ENCODE measurements around the gene PIKFYVE. TPM values are rescaled to one million over a fixed set of nuclear protein-coding genes. Genes with fewer than 3 reads are reported as not detected.
A peak's percentile ranks its signal among the peaks of the same experiment; 100 is the strongest.
"Not testable (repeated sequence)": the region's sequence is repeated elsewhere in the genome, so short reads cannot be mapped to it uniquely, and the experiment has no call there.

PIKFYVE gene
- total RNA-seq (2014; rRNA removed; shearing (Covaris generic)) (29.2 and 29.7 TPM in 2 replicates), total RNA-seq (2022) (50.0 and 52.2 TPM in 2 replicates), Bru-seq, nascent RNA (percentile 91 among the genes with signal in this experiment), BruChase-seq, experiment 1, labeled RNA remaining after a 6-hour chase (percentile 84 among the genes with signal in this experiment), BruChase-seq, experiment 2, labeled RNA remaining after a 2-hour chase (percentile 91 among the genes with signal in this experiment)
- long read RNA-seq, partial matches to known transcripts: 9 of 25 reads
- long read RNA-seq, other reads (novel, unspliced or antisense): 15 of 25 reads

- ChIA-PET CTCF (ENCODE audit: unreplicated experiment) (interaction anchor here (2.9 kb wide), 1 partner anchor 11 kb away, joined by 17 read pairs; the partner anchor contains the start of gene IDH1), POLR2A (interaction anchor here (0.6 to 5.0 kb wide), 11 partner anchors 9 to 1905 kb away, joined by 3 to 44 read pairs (median 4); partner anchors contain the start of genes IDH1 and KANSL1L)
- Histone ChIP-seq H3K4me3 (ENCODE audit: low read depth, low read length, poor library complexity, severe bottlenecking) (peak within 1 kb of the TSS; percentile 74), H2AFZ (ENCODE audit: low read length) (peak within 1 kb of the TSS; percentile 91), H3K9me3 (ENCODE audit: low read length) (peaks cover 12% of the 10 kb centered on the region; the same call in 1 of the 2 replicates), H3K79me2 (ENCODE audit: insufficient read depth, low read depth, low read length) (peaks cover 54% of the 10 kb centered on the region), H4K20me1 (ENCODE audit: insufficient read depth, low read length) (peaks cover 20% of the 10 kb centered on the region), H3K27ac (ENCODE audit: low read depth, low read length, poor library complexity, severe bottlenecking) (peak within 1 kb of the TSS; percentile 93), H3K9me2 (ENCODE audit: insufficient read depth, low read length) (no peaks in the 10 kb centered on the region), H3K4me2 (ENCODE audit: low read length) (peak within 1 kb of the TSS; percentile 87), H3K36me3 (ENCODE audit: insufficient read depth, low read length) (peaks cover 8% of the 10 kb centered on the region), H3K4me1 (ENCODE audit: insufficient read depth, low read length, poor library complexity, severe bottlenecking) (peaks cover 37% of the 10 kb centered on the region)
- intact Hi-C loops (cut with micrococcal nuclease; ENCODE audit: unreplicated experiment): loop anchor here (1.0 to 5.0 kb wide), 5 partner anchors 11 to 1906 kb away; partner anchors contain the start of genes CCNYL1, CREB1, IDH1 and KANSL1L
- TF ChIP-seq CTCF (conservative IDR thresholded peaks at IDR 0.05; ENCODE audit: low read length): no peak
- no peak for TF ChIP-seq EZH2phosphoT487 (IDR thresholded peaks at IDR 0.05; ENCODE audit: borderline replicate concordance, low read depth, low read length)
- BruUV-seq (replicated peaks): no TSS peak
- peak; percentile 98 for DNase-seq (ENCODE audit: low spot score)
Measured at GRCh38 chr2:208265801-208266552, at the start of gene PIKFYVE. Gene PIKFYVE, plus strand, starts transcription at chr2:208266255. Its CDS starts 5,265 bp downstream, at chr2:208271520.

- H2AFZ ChIP-seq (ENCODE audit: low read length); DNase-seq (ENCODE audit: low spot score); H4K20me1 ChIP-seq (ENCODE audit: insufficient read depth, low read length); H3K27ac ChIP-seq (ENCODE audit: low read depth, low read length, poor library complexity, severe bottlenecking); BruUV-seq (replicated peaks); CTCF ChIA-PET (ENCODE audit: unreplicated experiment); H3K4me3 ChIP-seq (ENCODE audit: low read depth, low read length, poor library complexity, severe bottlenecking); H3K9me2 ChIP-seq (ENCODE audit: insufficient read depth, low read length); H3K9me3 ChIP-seq (ENCODE audit: low read length); H3K4me2 ChIP-seq (ENCODE audit: low read length); H3K4me1 ChIP-seq (ENCODE audit: insufficient read depth, low read length, poor library complexity, severe bottlenecking); H3K36me3 ChIP-seq (ENCODE audit: insufficient read depth, low read length); H3K79me2 ChIP-seq (ENCODE audit: insufficient read depth, low read depth, low read length); intact Hi-C loops (cut with micrococcal nuclease; ENCODE audit: unreplicated experiment): not testable (repeated sequence)
- POLR2A ChIA-PET: interaction anchor here (0.6 kb wide), 1 partner anchor 406 kb away, joined by 3 read pairs; no protein-coding TSS in a partner anchor
Measured at GRCh38 chr2:208221873-208222272, 44.2 kb upstream of the PIKFYVE start.

GRCh38 chr2:208222351-208222750 lies 43.7 kb upstream of the PIKFYVE start:
- no peak overlapping the region for H3K4me2 ChIP-seq (ENCODE audit: low read length)
- BruUV-seq (replicated peaks): no TSS peak
- intact Hi-C loops (cut with micrococcal nuclease; ENCODE audit: unreplicated experiment): no loop called here
- no peaks in the 10 kb centered on the region for H3K4me1 ChIP-seq (ENCODE audit: insufficient read depth, low read length, poor library complexity, severe bottlenecking)
- no peaks in the 10 kb centered on the region for H3K9me3 ChIP-seq (ENCODE audit: low read length)
- no peak for DNase-seq (ENCODE audit: low spot score)
- no peak overlapping the region for H3K4me3 ChIP-seq (ENCODE audit: low read depth, low read length, poor library complexity, severe bottlenecking)
- no peak overlapping the region for H3K27ac ChIP-seq (ENCODE audit: low read depth, low read length, poor library complexity, severe bottlenecking)
- H4K20me1 ChIP-seq (ENCODE audit: insufficient read depth, low read length): no peaks in the 10 kb centered on the region
- no peak overlapping the region for H2AFZ ChIP-seq (ENCODE audit: low read length)
- ChIA-PET CTCF (ENCODE audit: unreplicated experiment) (no interaction called here), POLR2A (interaction anchor here (0.6 kb wide), 2 partner anchors 91 to 406 kb away, joined by 3 to 4 read pairs; no protein-coding TSS in a partner anchor)
- H3K36me3 ChIP-seq (ENCODE audit: insufficient read depth, low read length): no peaks in the 10 kb centered on the region
- no peaks in the 10 kb centered on the region for H3K79me2 ChIP-seq (ENCODE audit: insufficient read depth, low read depth, low read length)
- TF ChIP-seq EZH2phosphoT487 (IDR thresholded peaks at IDR 0.05; ENCODE audit: borderline replicate concordance, low read depth, low read length): no peak
- TF ChIP-seq CTCF (conservative IDR thresholded peaks at IDR 0.05; ENCODE audit: low read length): no peak
- H3K9me2 ChIP-seq (ENCODE audit: insufficient read depth, low read length): no peaks in the 10 kb centered on the region

Measured in OCI-LY7 (cell line).